IMR-90 (cell line): ENCODE data around the gene SSBP3. TPM values are rescaled to one million over a fixed set of nuclear protein-coding genes. Genes with fewer than 3 reads are reported as not detected.

ENCODE experiments used
- ATAC-seq: fragments of 200-7000 bp; cut with Tn5 transposase; 2 replicates; pipeline ENCODE4 v1.9.1; 2020; ENCODE audit warnings: low read depth, mild to moderate bottlenecking, moderate library complexity
- BruUV-seq: library from RNA; stranded (reverse); fragments of 400-500 nt; replicated peaks from 2 replicates; lab custom pipeline; 2021; lab: Mats Ljungman, UMichigan
- CTCF ChIA-PET: fragments of 300-600 bp; formaldehyde crosslinking; extraction: SDS; loops from one replicate; lab custom pipeline; 2021; ENCODE audit warnings: antibody characterized with exemption; lab: Yijun Ruan, JAX
- POLR2A ChIA-PET: fragments of 300-600 bp; sonication (Branson Sonifier 250); formaldehyde crosslinking; loops from one replicate; lab custom pipeline; 2022; ENCODE audit warnings: antibody characterized with exemption; ENCODE audit not compliant: unreplicated experiment; lab: Charles Lee
- DNase-seq: peaks from one replicate; pipeline ENCODE4 v3.0.0; 2013
- H2AFZ ChIP-seq: replicated peaks from 2 replicates; pipeline ENCODE3; 2013; ENCODE audit warnings: low read length, mild to moderate bottlenecking; ENCODE audit not compliant: poor library complexity
- H2AK5ac ChIP-seq: 2 replicates; pipeline ENCODE4 v1.6.1; 2013; ENCODE audit warnings: low read depth, low read length, inconsistent platforms
- H2AK9ac ChIP-seq: replicated peaks from 2 replicates; pipeline ENCODE3; 2013; ENCODE audit warnings: mild to moderate bottlenecking, low read depth, low read length, moderate library complexity; ENCODE audit not compliant: poor library complexity
- H2BK120ac ChIP-seq: 2 replicates; pipeline ENCODE4 v1.6.1; 2013; ENCODE audit warnings: low read depth, low read length, inconsistent platforms
- H2BK15ac ChIP-seq: 3 replicates; pipeline ENCODE4 v1.6.1; 2013; ENCODE audit warnings: low read depth, low read length, inconsistent platforms
- H2BK20ac ChIP-seq: 2 replicates; pipeline ENCODE4 v1.6.1; 2013; ENCODE audit warnings: low read depth, mild to moderate bottlenecking, inconsistent platforms, low read length, moderate library complexity
- H2BK5ac ChIP-seq: 2 replicates; pipeline ENCODE4 v1.6.1; 2013; ENCODE audit warnings: mild to moderate bottlenecking, low read depth, low read length, inconsistent platforms; ENCODE audit not compliant: poor library complexity, severe bottlenecking
- H3K14ac ChIP-seq: replicated peaks from 2 replicates; pipeline ENCODE4 v1.6.1; 2013; ENCODE audit warnings: low read depth, low read length, inconsistent platforms
- H3K18ac ChIP-seq: 2 replicates; pipeline ENCODE4 v1.6.1; 2013; ENCODE audit warnings: low read depth, low read length, control low read depth
- H3K23ac ChIP-seq: 2 replicates; pipeline ENCODE4 v1.6.1; 2013; ENCODE audit warnings: low read depth, low read length, inconsistent platforms
- H3K27ac ChIP-seq: 2 replicates; pipeline ENCODE4 v1.5.1; 2013; ENCODE audit warnings: mild to moderate bottlenecking, control low read depth, low read length; ENCODE audit not compliant: insufficient read depth
- H3K27me3 ChIP-seq: 2 replicates; pipeline ENCODE4 v1.6.1; 2013; ENCODE audit warnings: low read length; ENCODE audit not compliant: control insufficient read depth, insufficient read depth
- H3K36me3 ChIP-seq: 2 replicates; pipeline ENCODE4 v1.6.1; 2013; ENCODE audit warnings: low read length, mixed read lengths; ENCODE audit not compliant: control insufficient read depth, insufficient read depth
- H3K4ac ChIP-seq: 2 replicates; pipeline ENCODE4 v1.6.1; 2013; ENCODE audit warnings: low read depth, low read length, inconsistent platforms
- H3K4me1 ChIP-seq: 2 replicates; pipeline ENCODE4 v1.6.1; 2013; ENCODE audit warnings: low read length, mixed read lengths; ENCODE audit not compliant: control insufficient read depth, insufficient read depth
- H3K4me2 ChIP-seq: 2 replicates; pipeline ENCODE4 v1.6.1; 2013; ENCODE audit warnings: low read depth, mild to moderate bottlenecking, control low read depth, low read length, moderate library complexity
- H3K4me3 ChIP-seq: 2 replicates; pipeline ENCODE4 v1.5.1; 2013; ENCODE audit warnings: low read depth, mild to moderate bottlenecking, control low read depth, low read length, moderate library complexity; ENCODE audit not compliant: insufficient read depth
- H3K56ac ChIP-seq: 2 replicates; pipeline ENCODE4 v1.6.1; 2013; ENCODE audit warnings: low read length, inconsistent platforms; ENCODE audit not compliant: insufficient read depth; ENCODE audit errors: extremely low read depth
- H3K79me1 ChIP-seq, 2 experiments: 2 replicates each; pipeline ENCODE4 v1.6.1; 2013; ENCODE audit warnings: low read length in 2 of 2, inconsistent platforms in 1 of 2, low read depth in 1 of 2
- H3K9ac ChIP-seq: 2 replicates; pipeline ENCODE4 v1.6.1; 2013; ENCODE audit warnings: low read depth, low read length, control low read depth
- H3K9me1 ChIP-seq: 2 replicates; pipeline ENCODE4 v1.6.1; 2013; ENCODE audit warnings: low read length, inconsistent platforms; ENCODE audit not compliant: insufficient read depth
- H3K9me3 ChIP-seq: 2 replicates; pipeline ENCODE4 v1.6.1; 2013; ENCODE audit warnings: low read length; ENCODE audit not compliant: control insufficient read depth, insufficient read depth
- H4K20me1 ChIP-seq: 2 replicates; pipeline ENCODE4 v1.6.1; 2013; ENCODE audit warnings: low read length, inconsistent platforms; ENCODE audit not compliant: insufficient read depth
- H4K5ac ChIP-seq: 2 replicates; pipeline ENCODE4 v1.6.1; 2013; ENCODE audit warnings: mild to moderate bottlenecking, low read depth, low read length, control low read depth
- H4K8ac ChIP-seq, 2 experiments: 2 replicates each; pipeline ENCODE4 v1.6.1; 2013; ENCODE audit warnings: low read depth in 2 of 2, low read length in 2 of 2, control low read depth in 1 of 2, inconsistent platforms in 1 of 2
- H4K91ac ChIP-seq: 2 replicates; pipeline ENCODE4 v1.6.1; 2013; ENCODE audit warnings: low read depth, low read length, inconsistent platforms; ENCODE audit not compliant: insufficient read depth
- BHLHE40 ChIP-seq: fragments of 150-350 bp; IDR thresholded peaks from 2 replicates; pipeline ENCODE4 v1.6.1; 2016; ENCODE audit warnings: mild to moderate bottlenecking, low read depth, low read length
- CEBPB ChIP-seq: IDR thresholded peaks from 2 replicates; pipeline ENCODE4 v1.6.1; 2012; ENCODE audit warnings: low read depth, low read length, improper control_type of control experiment
- CHD1 ChIP-seq: IDR thresholded peaks from 2 replicates; pipeline ENCODE4 v1.6.1; 2012; ENCODE audit warnings: low read depth, low read length, improper control_type of control experiment
- CTCF ChIP-seq: conservative IDR thresholded peaks from 2 replicates; pipeline ENCODE4 v1.5.1; 2012; ENCODE audit warnings: mild to moderate bottlenecking, low read depth, low read length, improper control_type of control experiment
- ELK1 ChIP-seq: fragments of 150-350 bp; IDR thresholded peaks from 2 replicates; pipeline ENCODE4 v1.6.1; 2016; ENCODE audit warnings: low read depth, mild to moderate bottlenecking, low read length, moderate library complexity, borderline replicate concordance
- FOS ChIP-seq: fragments of 150-350 bp; IDR thresholded peaks from 2 replicates; pipeline ENCODE4 v1.6.1; 2016; ENCODE audit warnings: low read depth, low read length
- MAFK ChIP-seq: IDR thresholded peaks from 2 replicates; pipeline ENCODE4 v1.6.1; 2012; ENCODE audit warnings: low read depth, low read length, improper control_type of control experiment
- MXI1 ChIP-seq: IDR thresholded peaks from 2 replicates; pipeline ENCODE4 v1.6.1; 2012; ENCODE audit warnings: low read depth, mild to moderate bottlenecking, low read length, moderate library complexity, borderline replicate concordance
- POLR2A ChIP-seq: IDR thresholded peaks from 2 replicates; pipeline ENCODE4 v1.6.1; 2012; ENCODE audit warnings: mild to moderate bottlenecking, low read depth, low read length
- RAD21 ChIP-seq: IDR thresholded peaks from 2 replicates; pipeline ENCODE4 v1.6.1; 2012; ENCODE audit warnings: low read length, improper control_type of control experiment
- RCOR1 ChIP-seq: IDR thresholded peaks from 2 replicates; pipeline ENCODE4 v1.6.1; 2012; ENCODE audit warnings: mild to moderate bottlenecking, low read length, improper control_type of control experiment; ENCODE audit not compliant: insufficient replicate concordance
- RFX5 ChIP-seq: IDR thresholded peaks from 2 replicates; pipeline ENCODE4 v1.8.0; 2012; ENCODE audit warnings: low read depth, mild to moderate bottlenecking, low read length, moderate library complexity
- SMC3 ChIP-seq: fragments of 150-350 bp; IDR thresholded peaks from 2 replicates; pipeline ENCODE4 v1.6.1; 2016; ENCODE audit warnings: low read depth, mild to moderate bottlenecking, antibody characterized with exemption, low read length, moderate library complexity
- USF2 ChIP-seq: fragments of 150-350 bp; IDR thresholded peaks from 2 replicates; pipeline ENCODE4 v1.6.1; 2017; ENCODE audit warnings: mild to moderate bottlenecking, antibody characterized with exemption, low read length, low read depth
- WGBS, 2 experiments: methylation state at CpG; one replicate each; pipeline versions ENCODE4 v1.1.5 to v1.1.7; 2013; ENCODE audit warnings: missing lambda C conversion rate in 2 of 2; ENCODE audit not compliant: insufficient read length in 1 of 2; ENCODE audit errors: extremely low coverage in 2 of 2; 5-methylcytosine and 5-hydroxymethylcytosine counted together
- dilution Hi-C: fragments of 300-500 bp; cut with HindIII; formaldehyde crosslinking; loops from one replicate; pipeline ENCODE4 v1.14.3; 2018; ENCODE audit warnings: low sequenced_read_pairs; ENCODE audit not compliant: unreplicated experiment
- in situ Hi-C: fragments of 300-500 bp; cut with MboI; formaldehyde crosslinking; loops from 3 replicates; pipeline ENCODE4 v1.14.3; 2019; ENCODE audit warnings: low sequenced_read_pairs, inconsistent platforms, mixed read lengths
- intact Hi-C: fragments of 100-400 bp; cut with micrococcal nuclease; formaldehyde crosslinking; loops from 2 replicates; pipeline ENCODE4 v1.10.0; 2022
- polyA plus RNA-seq, 3 experiments: library from polyadenylated mRNA; depleted of rRNA; stranded (reverse); fragments of >200 nt; gene quantifications; 2 replicates each; pipeline ENCODE4 v1.2.3, GENCODE V29; 2012; ENCODE audit warnings: low replicate concordance in 1 of 3
- total RNA-seq: library from RNA; depleted of rRNA; stranded (reverse); fragments of >200 nt; gene quantifications from 2 replicates; pipeline ENCODE4 v1.2.3, GENCODE V29; 2012

SSBP3 gene
- total and polyA plus RNA-seq, 2 of the 4 experiments (the other 2 are of a cell fraction): 10.9 to 39.6 TPM

GRCh38 chr1:54259546-54260140 lies 146.6 kb downstream of the SSBP3 start:
- Histone ChIP-seq H2BK15ac (no peak overlapping the region), H4K20me1 (peaks cover 8% of the 10 kb centered on the region; the same call in 1 of the 2 replicates), H2AK9ac (no peak overlapping the region), H3K4me3 (no peak overlapping the region), H3K23ac (no peak overlapping the region), H3K9me1 (peaks cover 5% of the 10 kb centered on the region; the same call in 1 of the 2 replicates), H3K79me1 (peaks cover 21 to 31% of the 10 kb centered on the region in 2 experiments), H3K9me3 (no peaks in the 10 kb centered on the region), H3K4me1 (peaks cover 3% of the 10 kb centered on the region; the same call in 1 of the 2 replicates), H3K14ac (no peak overlapping the region), H3K56ac (no peak overlapping the region), H3K36me3 (peaks cover 13% of the 10 kb centered on the region; the same call in 1 of the 2 replicates), H2BK120ac (no peak overlapping the region), H3K9ac (no peak overlapping the region), H3K27me3 (no peaks in the 10 kb centered on the region), H2AK5ac (no peak overlapping the region), H3K18ac (no peak overlapping the region), H4K5ac (no peak overlapping the region), H2AFZ (no peak overlapping the region), H4K8ac (no peak overlapping the region), H3K4ac (no peak overlapping the region), H2BK5ac (no peak overlapping the region), H2BK20ac (no peak overlapping the region), H3K27ac (no peak overlapping the region), H3K4me2 (no peak overlapping the region), H4K91ac (no peak overlapping the region)
- dilution Hi-C loops (no loop called here), in situ Hi-C loops (no loop called here), intact Hi-C loops (no loop called here)
- no TSS peak for BruUV-seq
- POLR2A ChIA-PET: no interaction called here
- ATAC-seq (no peak), DNase-seq (no peak)
- 100% methylated on average over 3 of the region's 16 CpGs; no CpG with 5 or more reads in 1 of the 2 experiments for WGBS, 2 experiments
- CTCF ChIA-PET: interaction anchor here (0.6 kb wide), 1 partner anchor 144 kb away, joined by 3 read pairs; no protein-coding TSS in a partner anchor
- TF ChIP-seq CHD1 (no peak), RCOR1 (no peak), BHLHE40 (no peak), POLR2A (no peak), FOS (no peak), CEBPB (no peak), RFX5 (no peak), USF2 (no peak), ELK1 (no peak), MXI1 (no peak), MAFK (no peak), SMC3 (no peak), CTCF (no peak), RAD21 (no peak)
